ENCODE measurements around the gene PTPRD. TPM values are rescaled to one million over a fixed set of nuclear protein-coding genes. Genes with fewer than 3 reads are reported as not detected.
A peak's percentile ranks its signal among the peaks of the same experiment; 100 is the strongest.

PTPRD gene
- total RNA-seq, 1 donor from 2014 or later, result 197 TPM

GRCh38 chr9:8901146-8901545 is 1711.7 kb downstream of the PTPRD start:
- Mint-ChIP-seq H3K4me3 (no peak overlapping the region), H3K27me3 (peaks cover 3% of the 10 kb centered on the region), H3K4me1 (ENCODE audit: unreplicated experiment) (no peaks in the 10 kb centered on the region), H3K27ac (no peak overlapping the region), H3K9me3 (no peaks in the 10 kb centered on the region), H3K36me3 (no peaks in the 10 kb centered on the region)
- no peak for DNase-seq (ENCODE audit: extremely low spot score, unreplicated experiment)
- TF ChIP-seq CTCF (conservative IDR thresholded peaks at IDR 0.05), result no peak

- no peaks in the 10 kb centered on the region for H3K9me3 Mint-ChIP-seq
- H3K27ac Mint-ChIP-seq, result no peak overlapping the region
- DNase-seq (ENCODE audit: extremely low spot score, unreplicated experiment), result no peak
- no peak for TF ChIP-seq CTCF (conservative IDR thresholded peaks at IDR 0.05)
- no peaks in the 10 kb centered on the region for H3K36me3 Mint-ChIP-seq
- peaks cover 6% of the 10 kb centered on the region for H3K27me3 Mint-ChIP-seq
- peaks cover 8% of the 10 kb centered on the region for H3K4me1 Mint-ChIP-seq (ENCODE audit: unreplicated experiment)
- no peak overlapping the region for H3K4me3 Mint-ChIP-seq
Observed at GRCh38 chr9:8899511-8899910, 1713.3 kb downstream of the PTPRD start.

GRCh38 chr9:8895861-8896224 is 1717.0 kb downstream of the PTPRD start:
- Mint-ChIP-seq H3K27ac (no peak overlapping the region), H3K9me3 (no peaks in the 10 kb centered on the region), H3K4me1 (ENCODE audit: unreplicated experiment) (peaks cover 8% of the 10 kb centered on the region), H3K4me3 (no peak overlapping the region), H3K27me3 (peaks cover 6% of the 10 kb centered on the region), H3K36me3 (no peaks in the 10 kb centered on the region)
- peak; percentile 78 for TF ChIP-seq CTCF (conservative IDR thresholded peaks at IDR 0.05)
- DNase-seq (ENCODE audit: extremely low spot score, unreplicated experiment), result no peak

- no peaks in the 10 kb centered on the region for H3K36me3 Mint-ChIP-seq
- H3K27ac Mint-ChIP-seq, result no peak overlapping the region
- DNase-seq (ENCODE audit: extremely low spot score, unreplicated experiment), result no peak
- no peaks in the 10 kb centered on the region for H3K9me3 Mint-ChIP-seq
- H3K27me3 Mint-ChIP-seq, result peaks cover 6% of the 10 kb centered on the region
- peaks cover 8% of the 10 kb centered on the region for H3K4me1 Mint-ChIP-seq (ENCODE audit: unreplicated experiment)
- no peak overlapping the region for H3K4me3 Mint-ChIP-seq
- no peak for TF ChIP-seq CTCF (conservative IDR thresholded peaks at IDR 0.05)
Observed at GRCh38 chr9:8895106-8895860, 1717.5 kb downstream of the PTPRD start.

GRCh38 chr9:8890695-8891094 is 1722.1 kb downstream of the PTPRD start:
- Mint-ChIP-seq H3K36me3 (no peaks in the 10 kb centered on the region), H3K4me3 (no peak overlapping the region), H3K9me3 (no peaks in the 10 kb centered on the region), H3K27ac (no peak overlapping the region), H3K4me1 (ENCODE audit: unreplicated experiment) (peaks cover 13% of the 10 kb centered on the region), H3K27me3 (peaks cover 3% of the 10 kb centered on the region)
- TF ChIP-seq CTCF (conservative IDR thresholded peaks at IDR 0.05), result no peak
- DNase-seq (ENCODE audit: extremely low spot score, unreplicated experiment), result no peak
